Common myeloid progenitor, CD34-positive (primary cell): ENCODE data around the gene CCDC127.
"Not testable (repeated sequence)": the region's sequence is repeated elsewhere in the genome, so short reads cannot be mapped to it uniquely, and the experiment has no call there.

Experiments used
- CTCF ChIA-PET: fragments of 350-600 bp; sonication (Branson Sonifier 250); formaldehyde crosslinking; loops from one replicate; lab custom pipeline; 2021; ENCODE audit warnings: antibody characterized with exemption; lab: Charles Lee
- POLR2A ChIA-PET: fragments of 350-600 bp; sonication (Branson Sonifier 250); formaldehyde crosslinking; loops from one replicate; lab custom pipeline; 2021; ENCODE audit warnings: antibody characterized with exemption; lab: Charles Lee
- DNase-seq, 3 donors: peaks; one replicate each; pipeline versions ENCODE4 v3.0.0 to v3.0.0-alpha.2; 2013
- H3K27ac ChIP-seq, 2 experiments: 1 replicate in 1 of 2; 2 replicates in 1 of 2; pipeline ENCODE4 v1.7.0; 2013; ENCODE audit warnings: inconsistent platforms in 2 of 2, low read length in 2 of 2, mild to moderate bottlenecking in 2 of 2, low read depth in 1 of 2, moderate library complexity in 1 of 2; ENCODE audit not compliant: severe bottlenecking in 2 of 2, insufficient read depth in 1 of 2, poor library complexity in 1 of 2
- H3K27me3 ChIP-seq, 5 experiments: replicated peaks in 2 of 5; 1 replicate in 3 of 5; 2 replicates in 2 of 5; pipeline versions ENCODE4 v1.6.1 to v1.7.0; 2013; ENCODE audit warnings: low read length in 4 of 5, mild to moderate bottlenecking in 2 of 5, moderate library complexity in 2 of 5, inconsistent platforms in 1 of 5; ENCODE audit not compliant: insufficient read depth in 5 of 5, control insufficient read depth in 4 of 5
- H3K36me3 ChIP-seq, 4 experiments: 1 replicate in 2 of 4; 2 replicates in 2 of 4; pipeline versions ENCODE4 v1.6.1 to v1.7.0; 2013; ENCODE audit warnings: low read length in 3 of 4, control low read depth in 1 of 4, mild to moderate bottlenecking in 1 of 4; ENCODE audit not compliant: control insufficient read depth in 4 of 4, insufficient read depth in 4 of 4
- H3K4me1 ChIP-seq, 4 experiments: 1 replicate in 3 of 4; 2 replicates in 1 of 4; pipeline versions ENCODE4 v1.6.1 to v1.7.1; 2013; ENCODE audit warnings: low read length in 3 of 4, mild to moderate bottlenecking in 3 of 4, control low read depth in 1 of 4, inconsistent platforms in 1 of 4, moderate library complexity in 1 of 4; ENCODE audit not compliant: control insufficient read depth in 4 of 4, insufficient read depth in 4 of 4; ENCODE audit errors: control extremely low read depth in 1 of 4
- H3K4me3 ChIP-seq, 7 experiments: 1 replicate in 4 of 7; 2 replicates in 3 of 7; pipeline versions ENCODE4 v1.5.1 to v1.7.0; 2013; ENCODE audit warnings: mild to moderate bottlenecking in 7 of 7, low read length in 6 of 7, moderate library complexity in 6 of 7, inconsistent platforms in 2 of 7, low read depth in 2 of 7, control low read depth in 1 of 7; ENCODE audit not compliant: insufficient read depth in 4 of 7, control insufficient read depth in 1 of 7; ENCODE audit errors: extremely low read depth in 1 of 7
- H3K9me3 ChIP-seq, 5 experiments: 1 replicate in 4 of 5; 2 replicates in 1 of 5; pipeline versions ENCODE4 v1.6.1 to v1.7.1; 2013; ENCODE audit warnings: low read length in 4 of 5, mild to moderate bottlenecking in 2 of 5, inconsistent platforms in 1 of 5, low read depth in 1 of 5, moderate library complexity in 1 of 5; ENCODE audit not compliant: control insufficient read depth in 4 of 5, insufficient read depth in 2 of 5; ENCODE audit errors: control extremely low read depth in 1 of 5
- WGBS: methylation state at CpG from one replicate; pipeline ENCODE4 v1.1.5; 2013; ENCODE audit not compliant: insufficient coverage; 5-methylcytosine and 5-hydroxymethylcytosine counted together

The CCDC127 gene

GRCh38 chr5:200985-201384 lies 17.0 kb downstream of the CCDC127 start:
- H3K4me3 ChIP-seq = no peak overlapping the region
- H3K4me1 ChIP-seq = no peaks in the 10 kb centered on the region
- no peaks in the 10 kb centered on the region for H3K9me3 ChIP-seq
- H3K27me3 ChIP-seq = no peaks in the 10 kb centered on the region
- DNase-seq = no peak
- peaks cover 8 to 31% (median 20%) of the 10 kb centered on the region in 4 experiments for H3K36me3 ChIP-seq
- CTCF ChIA-PET = interaction anchor here (2.8 kb wide), 1 partner anchor 13 kb away, joined by 11 read pairs; no protein-coding TSS in a partner anchor
- WGBS = 65% methylated on average over 3 of the region's 4 CpGs
- POLR2A ChIA-PET = interaction anchor here (0.6 kb wide), 1 partner anchor 108 kb away, joined by 3 read pairs; no protein-coding TSS in a partner anchor
- no peak overlapping the region for H3K27ac ChIP-seq

GRCh38 chr5:199950-200645 lies 17.9 kb downstream of the CCDC127 start:
- POLR2A ChIA-PET = interaction anchor here (0.6 kb wide), 1 partner anchor 109 kb away, joined by 3 read pairs; no protein-coding TSS in a partner anchor

GRCh38 chr5:199197-199949 lies 18.6 kb downstream of the CCDC127 start:
- H3K4me3 ChIP-seq = no peak overlapping the region
- ChIA-PET POLR2A (no interaction called here), CTCF (interaction anchor here (0.7 to 2.8 kb wide), 3 partner anchors 8 to 20 kb away, joined by 3 to 11 read pairs (median 3); no protein-coding TSS in a partner anchor)
- DNase-seq = no peak
- no peaks in the 10 kb centered on the region for H3K9me3 ChIP-seq
- WGBS = 95% methylated on average over 13 of the region's 16 CpGs
- H3K27me3 ChIP-seq = no peaks in the 10 kb centered on the region
- no peaks in the 10 kb centered on the region for H3K4me1 ChIP-seq
- peaks cover 6 to 16% (median 13%) of the 10 kb centered on the region in 4 experiments for H3K36me3 ChIP-seq
- H3K27ac ChIP-seq = no peak overlapping the region

More at GRCh38 chr5:199950-200645, 17.9 kb downstream of the CCDC127 start:
- WGBS = 97% methylated on average over 22 of the region's 23 CpGs
- DNase-seq = no peak
- Histone ChIP-seq H3K27me3 (no peaks in the 10 kb centered on the region), H3K4me1 (no peaks in the 10 kb centered on the region), H3K27ac (no peak overlapping the region), H3K4me3 (no peak overlapping the region), H3K9me3 (no peaks in the 10 kb centered on the region), H3K36me3 (peaks cover 6 to 23% (median 17%) of the 10 kb centered on the region in 4 experiments)
- CTCF ChIA-PET = interaction anchor here (2.8 kb wide), 1 partner anchor 12 kb away, joined by 11 read pairs; no protein-coding TSS in a partner anchor

- ChIA-PET CTCF (interaction anchor here (0.7 to 2.8 kb wide), 3 partner anchors 9 to 21 kb away, joined by 3 to 11 read pairs (median 3); no protein-coding TSS in a partner anchor), POLR2A (no interaction called here)
- no peaks in the 10 kb centered on the region for H3K27me3 ChIP-seq
- peaks cover 4 to 9% (median 6%) of the 10 kb centered on the region in 4 experiments for H3K36me3 ChIP-seq
- WGBS = 97% methylated on average over 20 of the region's 21 CpGs
- H3K9me3 ChIP-seq = no peaks in the 10 kb centered on the region
- H3K27ac ChIP-seq = no peak overlapping the region
- H3K4me1 ChIP-seq = no peaks in the 10 kb centered on the region
- no peak for DNase-seq
- no peak overlapping the region for H3K4me3 ChIP-seq
Measured at GRCh38 chr5:198516-199196, 19.3 kb downstream of the CCDC127 start.

- H3K36me3 ChIP-seq = peaks cover 0 to 3% (median 1%) of the 10 kb centered on the region in 4 experiments
- no peaks in the 10 kb centered on the region for H3K4me1 ChIP-seq
- H3K9me3 ChIP-seq = no peaks in the 10 kb centered on the region
- no peak overlapping the region for H3K4me3 ChIP-seq
- no peak overlapping the region for H3K27ac ChIP-seq
- POLR2A ChIA-PET = no interaction called here
- DNase-seq = no peak
- CTCF ChIA-PET = interaction anchor here (0.8 to 1.7 kb wide), 2 partner anchors 9 to 21 kb away, joined by 3 read pairs; no protein-coding TSS in a partner anchor
- no peaks in the 10 kb centered on the region for H3K27me3 ChIP-seq
- 95% methylated on average over 9 of the region's 12 CpGs for WGBS
Measured at GRCh38 chr5:197892-198489, 20.0 kb downstream of the CCDC127 start.

GRCh38 chr5:197031-197430 lies 20.9 kb downstream of the CCDC127 start:
- DNase-seq, POLR2A ChIA-PET, H3K4me1 ChIP-seq, H3K9me3 ChIP-seq, H3K36me3 ChIP-seq, H3K27ac ChIP-seq, H3K27me3 ChIP-seq, H3K4me3 ChIP-seq: not testable (repeated sequence)
- CTCF ChIA-PET = interaction anchor here (0.8 kb wide), 1 partner anchor 8 kb away, joined by 3 read pairs; no protein-coding TSS in a partner anchor
- 74% methylated on average over 14 of the region's 18 CpGs for WGBS
